ENCODE results near the gene HOXD11. TPM values are rescaled to one million over a fixed set of nuclear protein-coding genes. Genes with fewer than 3 reads are reported as not detected.

HOXD11 gene
- total and polyA plus RNA-seq, 2 of the 4 experiments (the other 2 are of a cell fraction), result not detected

GRCh38 chr2:176137252-176137580 is 30.1 kb downstream of the HOXD11 start:
- in situ Hi-C loops (cut with MboI; ENCODE audit: low sequenced_read_pairs) (no loop called here), intact Hi-C loops (cut with micrococcal nuclease) (no loop called here), dilution Hi-C loops (cut with HindIII; ENCODE audit: low sequenced_read_pairs, unreplicated experiment) (no loop called here)
- BruUV-seq (replicated peaks), result no TSS peak
- Histone ChIP-seq H3K4ac (ENCODE audit: low read depth, low read length) (no peak overlapping the region), H3K9me3 (ENCODE audit: control insufficient read depth, insufficient read depth, low read length) (peaks cover 3% of the 10 kb centered on the region), H4K20me1 (ENCODE audit: insufficient read depth, low read length) (no peaks in the 10 kb centered on the region), H3K18ac (ENCODE audit: low read depth, low read length) (no peak overlapping the region), H4K91ac (ENCODE audit: insufficient read depth, low read depth, low read length) (no peak overlapping the region), H2AK9ac (replicated peaks; ENCODE audit: low read depth, low read length, poor library complexity) (no peak overlapping the region), H2BK15ac (ENCODE audit: low read depth, low read length) (no peak overlapping the region), H4K8ac (ENCODE audit: low read depth in 2 of 2, low read length in 2 of 2) (no peak overlapping the region), H2AFZ (replicated peaks; ENCODE audit: low read length, poor library complexity) (no peak overlapping the region), H2BK20ac (ENCODE audit: low read depth, low read length) (no peak overlapping the region), H3K4me2 (ENCODE audit: low read depth, low read length) (no peak overlapping the region), H3K9ac (ENCODE audit: low read depth, low read length) (no peak overlapping the region), H3K9me1 (ENCODE audit: insufficient read depth, low read length) (no peaks in the 10 kb centered on the region), H3K4me1 (ENCODE audit: control insufficient read depth, insufficient read depth, low read length) (no peaks in the 10 kb centered on the region), H2BK5ac (ENCODE audit: low read depth, low read length, poor library complexity, severe bottlenecking) (no peak overlapping the region), H3K79me1 (ENCODE audit: low read depth in 1 of 2, low read length in 2 of 2) (no peaks in the 10 kb centered on the region), H3K36me3 (ENCODE audit: control insufficient read depth, insufficient read depth, low read length) (no peaks in the 10 kb centered on the region), H2AK5ac (ENCODE audit: low read depth, low read length) (no peak overlapping the region), H3K23ac (ENCODE audit: low read depth, low read length) (no peak overlapping the region), H2BK120ac (ENCODE audit: low read depth, low read length) (no peak overlapping the region), H4K5ac (ENCODE audit: low read depth, low read length) (no peak overlapping the region), H3K27me3 (ENCODE audit: control insufficient read depth, insufficient read depth, low read length) (peaks cover 90% of the 10 kb centered on the region), H3K56ac (ENCODE audit: extremely low read depth, insufficient read depth, low read length) (no peak overlapping the region), H3K27ac (ENCODE audit: insufficient read depth, low read length) (no peak overlapping the region), H3K14ac (replicated peaks; ENCODE audit: low read depth, low read length) (no peak overlapping the region), H3K4me3 (ENCODE audit: insufficient read depth, low read depth, low read length) (no peak overlapping the region)
- ChIA-PET CTCF (no interaction called here), POLR2A (ENCODE audit: unreplicated experiment) (no interaction called here)
- TF ChIP-seq RFX5 (IDR thresholded peaks at IDR 0.05; ENCODE audit: low read depth, low read length), result no peak
- no peak for TF ChIP-seq ELK1 (IDR thresholded peaks at IDR 0.05; ENCODE audit: borderline replicate concordance, low read depth, low read length)
- TF ChIP-seq USF2 (IDR thresholded peaks at IDR 0.05; ENCODE audit: low read depth, low read length), result no peak
- no peak for TF ChIP-seq RCOR1 (IDR thresholded peaks at IDR 0.05; ENCODE audit: insufficient replicate concordance, low read length)
- no peak for TF ChIP-seq RAD21 (IDR thresholded peaks at IDR 0.05; ENCODE audit: low read length)
- TF ChIP-seq SMC3 (IDR thresholded peaks at IDR 0.05; ENCODE audit: low read depth, low read length), result no peak
- TF ChIP-seq FOS (IDR thresholded peaks at IDR 0.05; ENCODE audit: low read depth, low read length), result no peak
- TF ChIP-seq MAZ (IDR thresholded peaks at IDR 0.05; ENCODE audit: borderline replicate concordance, low read depth, low read length), result no peak
- TF ChIP-seq CHD1 (IDR thresholded peaks at IDR 0.05; ENCODE audit: low read depth, low read length), result no peak
- no peak for TF ChIP-seq POLR2A (IDR thresholded peaks at IDR 0.05; ENCODE audit: low read depth, low read length)
- TF ChIP-seq BHLHE40 (IDR thresholded peaks at IDR 0.05; ENCODE audit: low read depth, low read length), result no peak
- no peak for TF ChIP-seq MXI1 (IDR thresholded peaks at IDR 0.05; ENCODE audit: borderline replicate concordance, low read depth, low read length)
- no peak for TF ChIP-seq CTCF (conservative IDR thresholded peaks at IDR 0.05; ENCODE audit: low read depth, low read length)
- no peak for TF ChIP-seq MAFK (IDR thresholded peaks at IDR 0.05; ENCODE audit: low read depth, low read length)
- WGBS, 2 experiments (ENCODE audit: extremely low coverage in 2 of 2, insufficient read length in 1 of 2), result no CpG with 5 or more reads among the region's 2 CpGs
- ATAC-seq (ENCODE audit: low read depth), result no peak
- no peak for DNase-seq
